GM23248 (cell line): ENCODE data around the gene HDAC6. TPM values are rescaled to one million over a fixed set of nuclear protein-coding genes. Genes with fewer than 3 reads are reported as not detected.
A peak's percentile ranks its signal among the peaks of the same experiment; 100 is the strongest.

Experiments
- DNase-seq: peaks from one replicate; pipeline ENCODE4 v3.0.0-alpha.2; 2015
- H2AFZ ChIP-seq: fragments of 200-600 bp; sonication (generic); 2 replicates; pipeline ENCODE4 v1.6.1; 2016; ENCODE audit warnings: antibody characterized with exemption
- H3F3A ChIP-seq: fragments of 200-600 bp; sonication (generic); 2 replicates; pipeline ENCODE4 v1.6.1; 2016; ENCODE audit warnings: mild to moderate bottlenecking, antibody characterized with exemption, mixed run types; ENCODE audit not compliant: insufficient read depth
- H3K27ac ChIP-seq: fragments of 200-600 bp; sonication (generic); 2 replicates; pipeline ENCODE4 v1.5.1; 2016; ENCODE audit warnings: mild to moderate bottlenecking
- H3K27me3 ChIP-seq: fragments of 200-600 bp; sonication (generic); replicated peaks from 2 replicates; pipeline ENCODE4 v1.6.1; 2016; ENCODE audit warnings: mild to moderate bottlenecking; ENCODE audit not compliant: insufficient read depth
- H3K36me3 ChIP-seq: fragments of 200-600 bp; sonication (generic); 2 replicates; pipeline ENCODE4 v1.6.1; 2016; ENCODE audit warnings: low read depth, mild to moderate bottlenecking
- H3K4me1 ChIP-seq: fragments of 200-600 bp; sonication (generic); 2 replicates; pipeline ENCODE4 v1.6.1; 2016; ENCODE audit warnings: mild to moderate bottlenecking; ENCODE audit not compliant: insufficient read depth
- H3K4me2 ChIP-seq: fragments of 200-600 bp; sonication (generic); one replicate; pipeline ENCODE4 v1.6.1; 2016; ENCODE audit warnings: mild to moderate bottlenecking; ENCODE audit not compliant: unreplicated experiment
- H3K4me3 ChIP-seq: fragments of 200-600 bp; sonication (generic); 2 replicates; pipeline ENCODE4 v1.5.1; 2016; ENCODE audit warnings: mild to moderate bottlenecking
- H3K79me2 ChIP-seq: fragments of 200-600 bp; sonication (generic); 2 replicates; pipeline ENCODE4 v1.6.1; 2016; ENCODE audit warnings: mild to moderate bottlenecking; ENCODE audit not compliant: insufficient read depth
- H3K9ac ChIP-seq: fragments of 200-600 bp; sonication (generic); 2 replicates; pipeline ENCODE4 v1.6.1; 2016; ENCODE audit warnings: mild to moderate bottlenecking
- H3K9me2 ChIP-seq: fragments of 200-600 bp; sonication (generic); 2 replicates; pipeline ENCODE4 v1.6.1; 2016; ENCODE audit warnings: mixed run types, mild to moderate bottlenecking, moderate library complexity; ENCODE audit not compliant: insufficient read depth
- H3K9me3 ChIP-seq: fragments of 200-600 bp; sonication (generic); one replicate; pipeline ENCODE4 v1.6.1; 2017; ENCODE audit warnings: low read depth
- H4K20me1 ChIP-seq: fragments of 200-600 bp; sonication (generic); 2 replicates; pipeline ENCODE4 v1.6.0; 2016; ENCODE audit not compliant: insufficient read depth
- EZH2 ChIP-seq: fragments of 200-600 bp; sonication (generic); IDR thresholded peaks from 2 replicates; pipeline ENCODE4 v1.6.1; 2018; ENCODE audit warnings: antibody characterized with exemption, mild to moderate bottlenecking; ENCODE audit not compliant: insufficient read depth, poor library complexity, severe bottlenecking
- EZH2phosphoT487 ChIP-seq: fragments of 200-600 bp; sonication (generic); IDR thresholded peaks from 2 replicates; pipeline ENCODE4 v1.6.1; 2018; ENCODE audit warnings: antibody characterized with exemption, moderate library complexity, mild to moderate bottlenecking, low read depth; ENCODE audit not compliant: insufficient read depth
- WGBS, 2 experiments: methylation state at CpG; one replicate each; pipeline ENCODE4 v1.1.6; 2015 to 2017; ENCODE audit warnings: low lambda C conversion rate in 2 of 2, low coverage in 1 of 2; ENCODE audit errors: missing lambda C conversion rate in 2 of 2; 5-methylcytosine and 5-hydroxymethylcytosine counted together
- in situ Hi-C: fragments of 300-500 bp; cut with MboI; formaldehyde crosslinking; loops from 2 replicates; pipeline ENCODE4 v1.15.0; 2020
- polyA plus RNA-seq: library from polyadenylated mRNA; unstranded; fragments of >200 nt; fragmentation: Nextera tagmentation; extraction: Ambion mirVana; gene quantifications from 2 replicates; pipeline ENCODE4 v1.2.1, GENCODE V29; 2016
- total RNA-seq: library from RNA; depleted of rRNA; stranded (reverse); fragments of >200 nt; shearing (Covaris generic); gene quantifications from 2 replicates; pipeline ENCODE4 v1.2.3, GENCODE V29; 2014; rRNA removed

The HDAC6 gene
- 32.4 and 36.6 TPM in 2 replicates for total RNA-seq
- 18.6 and 20.3 TPM in 2 replicates for polyA plus RNA-seq

DNA sequence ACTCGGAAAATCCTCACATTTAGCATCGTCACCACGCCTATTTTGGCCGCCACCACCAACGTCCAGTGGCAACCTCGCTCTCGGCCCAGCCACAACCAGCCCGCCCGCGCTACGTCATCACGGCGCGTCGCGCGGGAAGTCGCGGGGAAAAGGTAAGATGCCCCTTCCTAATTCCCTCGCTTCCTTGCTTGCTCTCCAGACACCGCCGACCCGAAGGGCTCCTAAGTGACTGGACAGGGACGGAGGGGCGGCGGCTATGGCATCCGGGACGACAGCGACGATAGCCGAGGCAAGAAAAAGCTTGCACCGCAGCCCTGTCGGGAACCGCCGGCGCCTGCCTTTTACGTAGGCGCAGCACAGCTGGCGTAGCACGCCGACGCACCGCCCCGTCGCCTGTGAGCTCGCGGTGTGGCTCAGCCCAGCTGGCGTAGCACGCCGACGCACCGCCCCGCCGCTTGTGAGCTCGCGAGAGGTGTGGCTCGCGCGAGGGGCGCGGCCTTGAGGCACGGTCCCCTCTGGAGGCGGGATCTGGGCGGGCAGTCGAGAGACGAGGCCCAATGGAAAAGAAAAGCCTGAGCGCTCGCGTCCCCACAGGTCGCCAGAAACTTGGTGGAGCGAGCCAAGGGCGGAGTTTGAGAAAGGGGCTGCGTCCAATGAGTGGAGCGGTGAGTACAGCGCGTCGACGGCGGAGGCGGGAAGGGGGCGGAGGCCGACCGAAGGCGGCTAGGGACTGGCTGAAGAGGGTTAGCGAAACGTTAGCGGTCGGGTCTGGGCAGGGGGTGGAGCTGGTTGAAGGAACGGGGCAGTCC, at the start of gene HDAC6:
Gene HDAC6, plus strand, starts transcription at position 788 of the 809 bp plus-strand sequence. CDS start 626 bp downstream, outside the sequence.
- peak within 1 kb of the TSS; percentile 98 for H3K27ac ChIP-seq
- H4K20me1 ChIP-seq, result no peaks in the 10 kb centered on the region
- 0 to 1% methylated on average over 44 to 47 of the region's 89 CpGs for WGBS, 2 experiments
- peak within 1 kb of the TSS; percentile 97 for H2AFZ ChIP-seq
- H3K36me3 ChIP-seq, result no peaks in the 10 kb centered on the region
- TF ChIP-seq EZH2phosphoT487 (no peak), EZH2 (no peak)
- H3K9me3 ChIP-seq, result no peaks in the 10 kb centered on the region
- H3K9me2 ChIP-seq, result no peaks in the 10 kb centered on the region
- H3K9ac ChIP-seq, result peak within 1 kb of the TSS; percentile 98
- no peaks in the 10 kb centered on the region for H3F3A ChIP-seq
- peak within 1 kb of the TSS; percentile 94 for H3K4me3 ChIP-seq
- H3K27me3 ChIP-seq, result no peaks in the 10 kb centered on the region
- peak; percentile 97 for DNase-seq
- peak within 1 kb of the TSS; percentile 91 for H3K4me2 ChIP-seq
- no peaks in the 10 kb centered on the region for H3K4me1 ChIP-seq
- in situ Hi-C loops, result no loop called here
- no peaks in the 10 kb centered on the region for H3K79me2 ChIP-seq

DNA sequence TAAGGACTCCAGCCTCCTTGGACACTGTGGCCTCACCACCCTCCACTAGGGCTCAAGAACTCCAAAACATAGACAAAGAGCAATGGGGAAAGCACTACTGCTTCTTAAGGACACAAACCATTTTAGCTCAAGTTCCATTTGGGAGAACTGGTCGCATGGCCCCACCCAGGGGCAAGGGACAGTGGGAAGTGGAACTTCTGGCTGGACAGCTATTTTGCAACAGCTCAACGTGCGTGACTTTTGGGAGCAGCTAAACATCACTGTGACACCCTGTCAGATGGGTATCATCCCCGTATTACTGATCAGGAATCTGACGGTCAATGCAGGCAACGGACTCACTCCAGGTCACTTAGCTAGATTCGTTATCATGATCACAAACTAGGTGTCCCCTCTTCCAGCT, 49.4 kb upstream of the HDAC6 start:
- in situ Hi-C loops, result no loop called here
- TF ChIP-seq EZH2, result no peak
- TF ChIP-seq EZH2phosphoT487, result no peak

DNA sequence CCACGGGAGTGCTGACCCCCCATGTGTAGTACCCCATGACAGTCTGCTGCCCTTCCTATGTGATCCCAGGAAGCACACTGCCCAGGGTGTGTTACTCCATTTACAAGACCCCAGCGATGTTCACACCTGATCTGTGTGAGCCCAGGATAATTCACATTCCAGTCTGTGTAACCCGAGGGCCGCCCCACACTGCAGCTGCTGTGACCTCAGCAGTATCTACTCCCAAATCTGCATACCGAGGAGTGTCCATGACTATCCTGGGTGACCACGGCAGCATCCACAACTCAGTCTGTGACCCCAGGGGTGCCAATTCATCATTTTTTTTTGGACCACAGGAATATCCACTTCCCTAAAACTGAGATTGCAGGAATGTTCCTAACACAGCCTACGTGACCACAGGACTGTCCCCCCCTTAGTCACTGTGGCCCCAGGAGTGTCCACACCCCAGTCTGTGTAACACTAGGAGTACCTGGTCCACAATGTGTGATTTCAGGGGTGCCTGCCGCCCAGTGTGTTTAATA, 48.1 kb upstream of the HDAC6 start:
- Histone ChIP-seq H3F3A (no peaks in the 10 kb centered on the region), H3K79me2 (no peaks in the 10 kb centered on the region), H3K9me2 (no peaks in the 10 kb centered on the region), H3K4me2 (no peak overlapping the region), H2AFZ (no peak overlapping the region), H3K27me3 (no peaks in the 10 kb centered on the region), H3K4me3 (no peak overlapping the region), H3K27ac (no peak overlapping the region), H3K9ac (no peak overlapping the region), H3K4me1 (no peaks in the 10 kb centered on the region), H3K9me3 (no peaks in the 10 kb centered on the region), H4K20me1 (no peaks in the 10 kb centered on the region), H3K36me3 (no peaks in the 10 kb centered on the region)
- TF ChIP-seq EZH2 (no peak), EZH2phosphoT487 (no peak)
- in situ Hi-C loops, result no loop called here
- DNase-seq, result no peak
- WGBS, 2 experiments, result 30 to 33% methylated on average over 6 to 7 of the region's 8 CpGs

More for the DNA sequence above, 49.4 kb upstream of the HDAC6 start:
- Histone ChIP-seq H3K27me3 (no peaks in the 10 kb centered on the region), H3K9ac (no peak overlapping the region), H3K4me1 (no peaks in the 10 kb centered on the region), H3K27ac (no peak overlapping the region), H3K9me3 (no peaks in the 10 kb centered on the region), H4K20me1 (no peaks in the 10 kb centered on the region), H3K36me3 (no peaks in the 10 kb centered on the region), H2AFZ (no peak overlapping the region), H3F3A (no peaks in the 10 kb centered on the region), H3K4me2 (no peak overlapping the region), H3K4me3 (no peak overlapping the region), H3K79me2 (no peaks in the 10 kb centered on the region), H3K9me2 (no peaks in the 10 kb centered on the region)
- WGBS, 2 experiments, result 59 to 70% methylated on average over 5 to 7 of the region's 7 CpGs
- DNase-seq, result no peak

DNA sequence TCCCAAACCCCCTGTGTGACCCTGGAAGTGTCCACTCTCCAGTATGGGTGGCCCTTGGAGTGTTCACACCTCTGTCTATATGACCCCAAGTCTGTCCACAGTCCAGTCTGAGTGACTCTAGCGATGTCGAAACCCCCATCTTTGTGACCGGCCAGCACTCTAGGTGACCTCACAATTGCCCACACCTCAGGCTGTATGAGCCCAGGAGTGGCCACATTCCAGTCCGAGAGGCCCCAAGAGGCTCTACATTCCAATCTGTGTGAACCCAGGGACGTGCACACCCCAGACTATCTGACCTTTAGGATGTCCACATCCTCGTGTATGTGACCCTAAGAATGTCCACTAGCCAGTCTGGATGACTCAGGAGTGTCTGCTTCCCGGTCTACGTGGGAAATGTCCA, 47.6 kb upstream of the HDAC6 start:
- Histone ChIP-seq H3K36me3 (no peaks in the 10 kb centered on the region), H3K4me2 (no peak overlapping the region), H3K79me2 (no peaks in the 10 kb centered on the region), H3K9me3 (no peaks in the 10 kb centered on the region), H4K20me1 (no peaks in the 10 kb centered on the region), H3K9me2 (no peaks in the 10 kb centered on the region), H3K9ac (no peak overlapping the region), H3K4me3 (no peak overlapping the region), H3K4me1 (no peaks in the 10 kb centered on the region), H3K27me3 (no peaks in the 10 kb centered on the region), H3K27ac (no peak overlapping the region), H3F3A (no peaks in the 10 kb centered on the region), H2AFZ (no peak overlapping the region)
- TF ChIP-seq EZH2, result no peak
- TF ChIP-seq EZH2phosphoT487, result no peak
- WGBS, 2 experiments, result 26 to 47% methylated on average over 5 to 7 of the region's 8 CpGs
- DNase-seq, result no peak
- in situ Hi-C loops, result no loop called here
